ACC112 (cell line): ENCODE measurements around the gene MMS19.

Experiments
- H2AFZ ChIP-seq: fragments of 200-600 bp; sonication (generic); one replicate; pipeline ENCODE4 v1.6.0; 2017; ENCODE audit warnings: antibody characterized with exemption, low read length; ENCODE audit not compliant: unreplicated experiment
- H3K27ac ChIP-seq: fragments of 200-600 bp; sonication (generic); 2 replicates; pipeline ENCODE4 v1.5.1; 2014; ENCODE audit warnings: low read depth, mild to moderate bottlenecking, antibody characterized with exemption, low read length, moderate library complexity
- H3K27me3 ChIP-seq: fragments of 200-600 bp; sonication (generic); 2 replicates; pipeline ENCODE4 v1.6.1; 2014; ENCODE audit warnings: mild to moderate bottlenecking, antibody characterized with exemption, low read length, moderate library complexity, mixed read lengths; ENCODE audit not compliant: insufficient read depth
- H3K36me3 ChIP-seq: fragments of 200-600 bp; sonication (generic); 2 replicates; pipeline ENCODE4 v1.6.1; 2016; ENCODE audit warnings: mild to moderate bottlenecking, antibody characterized with exemption, low read length, moderate library complexity, mixed read lengths; ENCODE audit not compliant: insufficient read depth
- H3K4me1 ChIP-seq: fragments of 200-600 bp; sonication (generic); one replicate; pipeline ENCODE4 v1.6.1; 2016; ENCODE audit warnings: low read length, mixed read lengths; ENCODE audit not compliant: insufficient read depth, unreplicated experiment, control insufficient read depth
- H3K4me3 ChIP-seq: fragments of 200-600 bp; sonication (generic); 2 replicates; pipeline ENCODE4 v1.5.1; 2014; ENCODE audit warnings: mild to moderate bottlenecking, low read depth, low read length
- H3K79me2 ChIP-seq: fragments of 200-600 bp; sonication (generic); one replicate; pipeline ENCODE4 v1.6.0; 2016; ENCODE audit warnings: low read length; ENCODE audit not compliant: control insufficient read depth, unreplicated experiment, insufficient read depth

The MMS19 gene

GRCh38 chr10:97462309-97462708, 35.9 kb downstream of the MMS19 start:
- no peaks in the 10 kb centered on the region for H3K27me3 ChIP-seq
- no peak overlapping the region for H3K4me3 ChIP-seq
- peaks cover 13% of the 10 kb centered on the region for H3K4me1 ChIP-seq
- no peaks in the 10 kb centered on the region for H3K79me2 ChIP-seq
- H2AFZ ChIP-seq: no peak overlapping the region
- H3K36me3 ChIP-seq: peaks cover 41% of the 10 kb centered on the region
- H3K27ac ChIP-seq: no peak overlapping the region

GRCh38 chr10:97459933-97460332, 38.3 kb downstream of the MMS19 start:
- Histone ChIP-seq H3K27ac (no peak overlapping the region), H3K4me1 (peaks cover 13% of the 10 kb centered on the region), H3K36me3 (peaks cover 41% of the 10 kb centered on the region; the same call in 1 of the 2 replicates), H2AFZ (no peak overlapping the region), H3K79me2 (no peaks in the 10 kb centered on the region), H3K27me3 (no peaks in the 10 kb centered on the region), H3K4me3 (no peak overlapping the region)

- H3K4me1 ChIP-seq: peaks cover 15% of the 10 kb centered on the region
- no peaks in the 10 kb centered on the region for H3K27me3 ChIP-seq
- H3K4me3 ChIP-seq: no peak overlapping the region
- H2AFZ ChIP-seq: no peak overlapping the region
- peaks cover 41% of the 10 kb centered on the region; the same call in 1 of the 2 replicates for H3K36me3 ChIP-seq
- no peaks in the 10 kb centered on the region for H3K79me2 ChIP-seq
- no peak overlapping the region for H3K27ac ChIP-seq
Measured at GRCh38 chr10:97459111-97459510, 39.1 kb downstream of the MMS19 start.

GRCh38 chr10:97456686-97457065, 41.5 kb downstream of the MMS19 start:
- Histone ChIP-seq H3K4me3 (no peak overlapping the region), H3K27ac (0 out of 2 replicates have a peak overlapping the region, but pooled peaks have one; percentile 6), H2AFZ (no peak overlapping the region), H3K27me3 (no peaks in the 10 kb centered on the region), H3K36me3 (peaks cover 30% of the 10 kb centered on the region; the same call in 1 of the 2 replicates), H3K4me1 (peaks cover 10% of the 10 kb centered on the region), H3K79me2 (peaks cover 20% of the 10 kb centered on the region)

GRCh38 chr10:97456034-97456685, 42.1 kb downstream of the MMS19 start:
- peaks cover 30% of the 10 kb centered on the region; the same call in 1 of the 2 replicates for H3K36me3 ChIP-seq
- no peak overlapping the region for H3K4me3 ChIP-seq
- no peak overlapping the region for H3K27ac ChIP-seq

GRCh38 chr10:97454330-97455036, 43.7 kb downstream of the MMS19 start:
- no peak overlapping the region for H3K4me3 ChIP-seq
- H3K79me2 ChIP-seq: peaks cover 36% of the 10 kb centered on the region
- H3K27ac ChIP-seq: no peak overlapping the region; the same call in 1 of the 2 replicates
- peaks cover 10% of the 10 kb centered on the region for H3K4me1 ChIP-seq
- H3K36me3 ChIP-seq: peaks cover 22% of the 10 kb centered on the region; the same call in 1 of the 2 replicates
- no peaks in the 10 kb centered on the region for H3K27me3 ChIP-seq
- no peak overlapping the region for H2AFZ ChIP-seq

More at GRCh38 chr10:97456034-97456685, 42.1 kb downstream of the MMS19 start:
- no peak overlapping the region for H2AFZ ChIP-seq
- no peaks in the 10 kb centered on the region for H3K27me3 ChIP-seq
- H3K4me1 ChIP-seq: peaks cover 10% of the 10 kb centered on the region
- H3K79me2 ChIP-seq: peaks cover 24% of the 10 kb centered on the region

- Histone ChIP-seq H3K79me2 (peaks cover 56% of the 10 kb centered on the region), H3K4me3 (no peak overlapping the region), H2AFZ (no peak overlapping the region), H3K36me3 (peaks cover 12% of the 10 kb centered on the region; the same call in 1 of the 2 replicates), H3K27me3 (no peaks in the 10 kb centered on the region), H3K4me1 (peaks cover 12% of the 10 kb centered on the region), H3K27ac (no peak overlapping the region)
Measured at GRCh38 chr10:97452352-97452751, 45.9 kb downstream of the MMS19 start.

GRCh38 chr10:97451605-97452004, 46.6 kb downstream of the MMS19 start:
- Histone ChIP-seq H2AFZ (no peak overlapping the region), H3K79me2 (peaks cover 64% of the 10 kb centered on the region), H3K4me3 (no peak overlapping the region), H3K36me3 (peaks cover 9% of the 10 kb centered on the region; the same call in 1 of the 2 replicates), H3K27ac (no peak overlapping the region), H3K27me3 (no peaks in the 10 kb centered on the region), H3K4me1 (peaks cover 16% of the 10 kb centered on the region)

- H3K36me3 ChIP-seq: peaks cover 9% of the 10 kb centered on the region; the same call in 1 of the 2 replicates
- H2AFZ ChIP-seq: no peak overlapping the region
- no peak overlapping the region for H3K4me3 ChIP-seq
- peaks cover 16% of the 10 kb centered on the region for H3K4me1 ChIP-seq
- H3K27me3 ChIP-seq: no peaks in the 10 kb centered on the region
- H3K79me2 ChIP-seq: peaks cover 67% of the 10 kb centered on the region
- H3K27ac ChIP-seq: no peak overlapping the region
Measured at GRCh38 chr10:97450828-97451227, 47.4 kb downstream of the MMS19 start.

- H2AFZ ChIP-seq: peak within 1 kb of the TSS; percentile 71
- H3K36me3 ChIP-seq: no peaks in the 10 kb centered on the region
- peaks cover 15% of the 10 kb centered on the region for H3K4me1 ChIP-seq
- peak within 1 kb of the TSS; percentile 8; the same call in 1 of the 2 replicates for H3K27ac ChIP-seq
- peak within 1 kb of the TSS; percentile 92 for H3K4me3 ChIP-seq
- H3K27me3 ChIP-seq: no peaks in the 10 kb centered on the region
- H3K79me2 ChIP-seq: peaks cover 59% of the 10 kb centered on the region
Measured at GRCh38 chr10:97445722-97446639, 52.2 kb downstream of the MMS19 start, which contains the start of the genes EXOSC1 and ZDHHC16. Gene EXOSC1 (minus strand): TSS chr10:97446006. CDS start chr10:97445985, 21 bp downstream. Gene ZDHHC16 (plus strand): TSS chr10:97446175. CDS start chr10:97451676, 5,501 bp downstream.
